ENCODE results near the gene URB2.

DNA sequence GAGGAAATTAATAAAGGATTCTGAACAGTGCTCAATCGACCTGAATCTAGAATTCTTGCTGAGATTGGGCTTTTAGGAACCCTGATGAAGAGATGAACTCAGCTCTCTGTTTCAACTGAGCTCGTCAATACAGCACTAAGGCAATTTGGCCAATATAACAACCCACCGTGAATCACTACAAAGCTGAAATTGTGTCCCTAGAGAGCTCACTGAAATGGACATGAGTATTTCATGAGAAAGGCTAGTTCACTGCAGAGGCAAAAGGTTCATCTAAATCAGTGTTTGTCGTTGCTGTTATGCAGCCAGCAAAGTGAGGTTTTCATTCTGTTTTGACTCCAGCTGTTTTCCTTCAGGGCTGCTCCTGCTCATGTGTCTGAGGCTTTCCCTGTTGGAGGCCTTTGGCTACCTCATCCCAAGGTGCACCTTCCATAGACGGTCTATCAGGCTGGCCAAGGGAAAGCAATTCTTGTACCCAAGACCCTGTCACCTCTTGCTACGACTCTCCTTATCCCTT lies 83.5 kb downstream of the URB2 start:
- TF ChIP-seq, protein P1, sequence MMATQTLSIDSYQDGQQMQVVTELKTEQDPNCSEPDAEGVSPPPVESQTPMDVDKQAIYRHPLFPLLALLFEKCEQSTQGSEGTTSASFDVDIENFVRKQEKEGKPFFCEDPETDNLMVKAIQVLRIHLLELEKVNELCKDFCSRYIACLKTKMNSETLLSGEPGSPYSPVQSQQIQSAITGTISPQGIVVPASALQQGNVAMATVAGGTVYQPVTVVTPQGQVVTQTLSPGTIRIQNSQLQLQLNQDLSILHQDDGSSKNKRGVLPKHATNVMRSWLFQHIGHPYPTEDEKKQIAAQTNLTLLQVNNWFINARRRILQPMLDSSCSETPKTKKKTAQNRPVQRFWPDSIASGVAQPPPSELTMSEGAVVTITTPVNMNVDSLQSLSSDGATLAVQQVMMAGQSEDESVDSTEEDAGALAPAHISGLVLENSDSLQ (IDR thresholded peaks at IDR 0.05): no peak
- TF ChIP-seq ARNT (IDR thresholded peaks at IDR 0.05) (no peak), ZNF384 (IDR thresholded peaks at IDR 0.05) (no peak), FOXK2 (IDR thresholded peaks at IDR 0.05) (no peak), SUZ12 (IDR thresholded peaks at IDR 0.05) (no peak), L3MBTL2 (conservative IDR thresholded peaks at IDR 0.05) (no peak), SP1 (IDR thresholded peaks at IDR 0.05) (no peak), ELF4 (IDR thresholded peaks at IDR 0.05) (no peak)

Measured in HEK293T (cell line).